ENCODE data around the gene NUDT17. TPM values are rescaled to one million over a fixed set of nuclear protein-coding genes. Genes with fewer than 3 reads are reported as not detected.

The NUDT17 gene
- total RNA-seq, 1 experiment from 2014 or later, result 4.0 TPM

DNA sequence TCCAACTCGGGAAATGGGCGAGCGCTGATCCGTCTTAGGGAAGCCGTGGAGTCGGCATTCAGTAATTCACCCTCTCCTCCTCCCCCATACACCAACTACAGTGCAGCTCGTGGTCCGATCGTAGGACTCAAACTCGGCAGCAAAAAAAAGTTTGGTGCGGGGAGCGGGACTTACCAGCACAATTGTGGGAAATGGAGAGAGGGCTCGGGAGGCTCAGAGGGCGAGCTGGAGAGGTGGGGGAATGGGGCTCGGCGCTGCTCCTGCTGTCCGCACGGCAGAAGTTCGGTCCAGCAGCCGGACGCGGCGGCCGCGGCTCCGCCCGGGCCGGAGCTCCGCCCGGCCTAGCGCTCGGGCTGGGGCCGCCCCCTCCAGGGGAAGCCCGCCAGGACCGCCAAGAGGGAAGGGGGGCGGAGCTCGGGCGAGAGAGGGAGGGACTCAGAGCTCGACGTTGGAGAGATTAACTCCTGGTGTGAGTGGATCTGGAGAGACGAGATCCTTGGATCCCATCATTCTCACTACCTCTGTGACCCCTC lies 14.1 kb downstream of the NUDT17 start:
- Mint-ChIP-seq H3K9me3 (peaks cover 4 to 5% of the 10 kb centered on the region in 2 experiments; a peak in 4 of 5 replicates), H3K27me3 (ENCODE audit: low read depth) (peaks cover 3% of the 10 kb centered on the region; the same call in 1 of the 2 replicates), H3K4me3 (peak overlapping the region; percentile 92 to 97), H3K4me1 (peaks cover 7 to 14% of the 10 kb centered on the region in 2 experiments), H3K27ac (peak overlapping the region; percentile 93 to 96 (median 95)), H3K36me3 (ENCODE audit: insufficient read depth in 1 of 3, low read depth in 3 of 3) (peaks cover 25 to 31% (median 27%) of the 10 kb centered on the region in 3 experiments)
- Histone ChIP-seq H3K14ac (ENCODE audit: insufficient read depth, low read length) (peak overlapping the region; percentile 26; the same call in 1 of the 2 replicates), H3K18ac (ENCODE audit: insufficient read length, low read depth, low read length) (peak overlapping the region; percentile 54), H3K4me2 (ENCODE audit: insufficient read depth, insufficient read length, low read length) (peak overlapping the region; percentile 86), H3K79me1 (ENCODE audit: insufficient read depth, low read depth, low read length, poor library complexity, severe bottlenecking) (peaks cover 3% of the 10 kb centered on the region), H2BK5ac (ENCODE audit: insufficient read length, low read length) (no peak overlapping the region), H2AK5ac (ENCODE audit: insufficient read length, low read length) (no peak overlapping the region), H3K4me1 (ENCODE audit: insufficient read depth, low read length) (peaks cover 4% of the 10 kb centered on the region; the same call in 1 of the 2 replicates), H4K8ac (replicated peaks; ENCODE audit: insufficient read length, low read depth, low read length) (no peak overlapping the region), H2BK120ac (ENCODE audit: low read depth, low read length, poor library complexity, severe bottlenecking) (no peak overlapping the region), H3K23me2 (ENCODE audit: insufficient read length, low read depth, low read length, poor library complexity, severe bottlenecking) (no peaks in the 10 kb centered on the region), H2AFZ (ENCODE audit: low read length) (peak overlapping the region; percentile 53), H2BK15ac (ENCODE audit: low read depth, low read length) (no peak overlapping the region), H4K5ac (ENCODE audit: insufficient read length, low read depth, low read length) (no peak overlapping the region), H3K9ac (ENCODE audit: extremely low read depth, insufficient read length, low read length) (peak overlapping the region; percentile 55), H3K27me3 (ENCODE audit: insufficient read depth, low read length) (no peaks in the 10 kb centered on the region), H2BK20ac (ENCODE audit: low read depth, low read length, poor library complexity, severe bottlenecking) (no peak overlapping the region), H3K4ac (ENCODE audit: low read depth, low read length) (no peak overlapping the region), H3K79me2 (ENCODE audit: insufficient read depth, low read length) (no peaks in the 10 kb centered on the region), H2BK12ac (ENCODE audit: insufficient read length, low read depth, low read length) (no peak overlapping the region), H3K9me3 (ENCODE audit: control insufficient read depth, low read depth, low read length) (no peaks in the 10 kb centered on the region), H3T11ph (ENCODE audit: low read length) (no peak overlapping the region), H3K27ac (ENCODE audit: insufficient read length, low read depth, low read length) (no peak overlapping the region), H4K20me1 (ENCODE audit: control insufficient read depth, insufficient read depth, insufficient read length) (no peaks in the 10 kb centered on the region), H4K91ac (ENCODE audit: insufficient read length, low read depth, low read length) (no peak overlapping the region), H3K56ac (ENCODE audit: insufficient read length, low read depth, low read length) (no peak overlapping the region), H3K23ac (ENCODE audit: insufficient read length, low read depth, low read length) (no peak overlapping the region)
- TF ChIP-seq, protein P1, sequence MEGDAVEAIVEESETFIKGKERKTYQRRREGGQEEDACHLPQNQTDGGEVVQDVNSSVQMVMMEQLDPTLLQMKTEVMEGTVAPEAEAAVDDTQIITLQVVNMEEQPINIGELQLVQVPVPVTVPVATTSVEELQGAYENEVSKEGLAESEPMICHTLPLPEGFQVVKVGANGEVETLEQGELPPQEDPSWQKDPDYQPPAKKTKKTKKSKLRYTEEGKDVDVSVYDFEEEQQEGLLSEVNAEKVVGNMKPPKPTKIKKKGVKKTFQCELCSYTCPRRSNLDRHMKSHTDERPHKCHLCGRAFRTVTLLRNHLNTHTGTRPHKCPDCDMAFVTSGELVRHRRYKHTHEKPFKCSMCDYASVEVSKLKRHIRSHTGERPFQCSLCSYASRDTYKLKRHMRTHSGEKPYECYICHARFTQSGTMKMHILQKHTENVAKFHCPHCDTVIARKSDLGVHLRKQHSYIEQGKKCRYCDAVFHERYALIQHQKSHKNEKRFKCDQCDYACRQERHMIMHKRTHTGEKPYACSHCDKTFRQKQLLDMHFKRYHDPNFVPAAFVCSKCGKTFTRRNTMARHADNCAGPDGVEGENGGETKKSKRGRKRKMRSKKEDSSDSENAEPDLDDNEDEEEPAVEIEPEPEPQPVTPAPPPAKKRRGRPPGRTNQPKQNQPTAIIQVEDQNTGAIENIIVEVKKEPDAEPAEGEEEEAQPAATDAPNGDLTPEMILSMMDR (conservative IDR thresholded peaks at IDR 0.05), result no peak; the same call in 2 of the 3 replicates
- no CpG with 5 or more reads among the region's 41 CpGs for WGBS (ENCODE audit: extremely low coverage, insufficient read length, low lambda C conversion rate)
- DNase-seq, result peak; percentile 88
